Endothelial cell of umbilical vein (primary cell): ENCODE data around the gene NMT1. TPM values are rescaled to one million over a fixed set of nuclear protein-coding genes. Genes with fewer than 3 reads are reported as not detected.
A peak's percentile ranks its signal among the peaks of the same experiment; 100 is the strongest.

Experiments
- BruUV-seq: library from RNA; stranded (reverse); fragments of 400-500 nt; replicated peaks from 2 replicates; lab custom pipeline; 2021; lab: Mats Ljungman, UMichigan
- CTCF ChIA-PET: fragments of 300-600, 350-600 bp; sonication (Branson Sonifier 250); formaldehyde crosslinking; loops from one replicate; lab custom pipeline; 2021; ENCODE audit warnings: antibody characterized with exemption, inconsistent platforms; lab: Charles Lee
- POLR2A ChIA-PET: fragments of 300-600, 350-600 bp; sonication (Branson Sonifier 250); formaldehyde crosslinking; loops from one replicate; lab custom pipeline; 2021; ENCODE audit warnings: antibody characterized with exemption, inconsistent platforms; lab: Charles Lee
- DNase-seq: peaks from one replicate; pipeline ENCODE4 v3.0.0-alpha.2; 2011; ENCODE audit warnings: low read depth, low spot score
- FAIRE-seq: peaks from 2 replicates; lab custom pipeline; 2011; peaks lifted over from hg19 to GRCh38; lab: Jason Lieb, UNC
- H2AFZ ChIP-seq: 2 replicates; pipeline ENCODE4 v1.6.0; 2012; ENCODE audit warnings: low read depth, low read length, control low read depth, inconsistent platforms
- H3K27ac ChIP-seq: 2 replicates; pipeline ENCODE4 v1.5.1; 2011; ENCODE audit warnings: low read depth, mild to moderate bottlenecking, control low read depth, low read length, moderate library complexity; ENCODE audit not compliant: insufficient read depth
- H3K27me3 ChIP-seq, 2 experiments: 2 replicates each; pipeline versions ENCODE4 v1.6.0 to v1.6.1; 2011; ENCODE audit warnings: low read length in 2 of 2, mixed read lengths in 1 of 2; ENCODE audit not compliant: control insufficient read depth in 2 of 2, insufficient read depth in 2 of 2
- H3K36me3 ChIP-seq, 2 experiments: 2 replicates in 1 of 2; 3 replicates in 1 of 2; pipeline ENCODE4 v1.5.1; 2011; ENCODE audit warnings: low read length in 2 of 2, mild to moderate bottlenecking in 1 of 2, moderate library complexity in 1 of 2; ENCODE audit not compliant: control insufficient read depth in 2 of 2, insufficient read depth in 2 of 2; ENCODE audit errors: extremely low read depth in 1 of 2
- H3K4me1 ChIP-seq: 3 replicates; pipeline ENCODE4 v1.5.1; 2011; ENCODE audit warnings: mild to moderate bottlenecking, low read length; ENCODE audit not compliant: control insufficient read depth, insufficient read depth; ENCODE audit errors: extremely low read depth
- H3K4me2 ChIP-seq: 2 replicates; pipeline ENCODE4 v1.6.1; 2011; ENCODE audit warnings: low read length, control low read depth, mixed read lengths; ENCODE audit not compliant: insufficient read depth
- H3K4me3 ChIP-seq, 3 experiments: fragments of 200-600 bp in 1 of 3; sonication (generic), shearing (Covaris generic) in 1 of 3; replicated peaks in 1 of 3; 2 replicates each; pipeline ENCODE4 v1.5.1; 2011 to 2016; ENCODE audit warnings: control low read depth in 3 of 3, low read length in 3 of 3, mild to moderate bottlenecking in 2 of 3, inconsistent platforms in 1 of 3, low read depth in 1 of 3, moderate library complexity in 1 of 3; ENCODE audit not compliant: insufficient read depth in 1 of 3
- H3K79me2 ChIP-seq: 2 replicates; pipeline ENCODE4 v1.6.0; 2012; ENCODE audit warnings: low read length, inconsistent platforms; ENCODE audit not compliant: control insufficient read depth, insufficient read depth
- H3K9ac ChIP-seq: replicated peaks from 2 replicates; pipeline ENCODE3; 2011; ENCODE audit warnings: low read length, control low read depth; ENCODE audit not compliant: insufficient read depth; ENCODE audit errors: extremely low read depth
- H3K9me1 ChIP-seq: replicated peaks from 3 replicates; pipeline ENCODE4 v1.6.0; 2011; ENCODE audit warnings: mild to moderate bottlenecking, low read length; ENCODE audit not compliant: control insufficient read depth, insufficient read depth; ENCODE audit errors: extremely low read depth
- H3K9me3 ChIP-seq: replicated peaks from 2 replicates; pipeline ENCODE4 v1.5.1; 2012; ENCODE audit warnings: low read length, inconsistent platforms; ENCODE audit not compliant: control insufficient read depth, insufficient read depth
- H4K20me1 ChIP-seq: replicated peaks from 2 replicates; pipeline ENCODE3; 2011; ENCODE audit warnings: mild to moderate bottlenecking, low read length; ENCODE audit not compliant: control insufficient read depth, insufficient read depth; ENCODE audit errors: extremely low read depth
- CTCF ChIP-seq, 2 donors: IDR thresholded peaks; 1 replicate in 1 of 2; 2 replicates in 1 of 2; pipeline ENCODE4 v1.5.1; 2011; ENCODE audit warnings: low read length in 2 of 2, mild to moderate bottlenecking in 2 of 2, moderate library complexity in 2 of 2, control low read depth in 1 of 2, inconsistent platforms in 1 of 2, low read depth in 1 of 2; ENCODE audit not compliant: insufficient read depth in 1 of 2; ENCODE audit errors: extremely low read depth in 1 of 2
- FOS ChIP-seq: IDR thresholded peaks from 2 replicates; pipeline ENCODE4 v1.6.1; 2011; ENCODE audit warnings: mild to moderate bottlenecking, low read length, moderate library complexity, borderline replicate concordance; ENCODE audit not compliant: insufficient read depth
- dilution Hi-C: fragments of 300-500 bp; cut with MboI; formaldehyde crosslinking; loops from one replicate; pipeline ENCODE4 v1.15.0; 2019; ENCODE audit warnings: low sequenced_read_pairs; ENCODE audit not compliant: extremely low pct_ligation_motif_present
- intact Hi-C: fragments of 100-400 bp; cut with micrococcal nuclease; formaldehyde crosslinking; loops from one replicate; pipeline ENCODE4 v1.10.0; 2022
- polyA plus RNA-seq, 4 experiments: library from polyadenylated mRNA; depleted of rRNA in 3 of 4; stranded (reverse) in 3 of 4; unstranded in 1 of 4; fragments of >200 nt; gene quantifications; 2 replicates each; pipeline versions ENCODE4 v1.2.1 to v1.2.3, GENCODE V29; 2011 to 2012; ENCODE audit warnings: missing spikeins in 1 of 4
- total RNA-seq: library from RNA; stranded (reverse); gene quantifications from 2 replicates; pipeline ENCODE4 v1.2.3, GENCODE V29; 2021

Gene NMT1
- total and polyA plus RNA-seq, 2 donors (not counting 3 experiments of a cell fraction or from before 2014, with no cell fraction given) = 37.6 to 135 TPM

DNA sequence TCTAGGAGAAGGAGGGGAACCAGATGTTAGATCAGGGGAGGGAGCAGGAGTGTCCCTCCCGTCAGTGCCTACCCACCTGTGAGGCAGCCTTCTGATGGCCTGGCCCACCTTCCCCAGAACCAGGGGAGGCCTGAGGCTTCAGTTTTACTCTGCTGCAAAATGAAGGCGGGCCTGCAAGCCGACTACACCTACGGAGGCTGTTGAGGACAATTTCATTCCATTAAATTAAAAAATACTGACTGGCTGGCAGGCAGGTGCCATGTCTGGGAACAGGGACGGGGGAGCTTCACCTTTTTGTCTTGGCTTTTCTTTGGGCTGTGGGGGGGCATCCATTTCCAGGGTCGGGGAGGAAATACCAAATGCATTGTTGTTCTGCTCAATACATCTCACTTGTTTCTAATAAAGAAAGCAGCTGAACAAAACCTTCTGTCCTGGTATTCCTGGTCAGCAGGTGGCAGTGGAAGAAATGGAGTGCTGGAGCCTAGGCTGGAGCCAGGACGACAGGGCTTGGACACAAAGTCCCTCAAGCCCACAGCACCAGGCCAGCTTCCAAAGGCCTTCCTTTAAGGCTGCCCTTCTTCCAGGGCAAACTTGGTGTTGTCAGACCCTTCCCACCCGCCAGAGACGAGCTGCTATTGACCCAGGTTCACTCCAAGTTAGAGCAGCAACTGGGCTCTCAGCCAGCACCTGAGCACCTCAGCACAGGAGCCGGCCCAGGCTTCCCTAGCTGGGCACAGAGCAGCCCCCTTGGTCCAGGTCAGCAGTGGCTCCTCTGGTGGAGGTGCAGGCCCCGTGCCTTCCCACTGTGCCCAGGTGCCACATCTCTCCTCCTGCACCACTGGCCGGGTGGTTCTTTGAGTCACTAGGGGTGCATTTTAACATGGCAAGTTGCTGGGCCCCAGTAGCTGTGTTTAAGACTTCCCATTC, 47.7 kb downstream of the NMT1 start:
- H3K4me2 ChIP-seq = no peak overlapping the region
- H3K9ac ChIP-seq = no peak overlapping the region
- no TSS peak for BruUV-seq
- no peak overlapping the region for H2AFZ ChIP-seq
- DNase-seq = peak; percentile 47
- H3K9me1 ChIP-seq = no peaks in the 10 kb centered on the region
- H3K27ac ChIP-seq = no peak overlapping the region
- no peaks in the 10 kb centered on the region for H3K4me1 ChIP-seq
- H3K79me2 ChIP-seq = no peaks in the 10 kb centered on the region
- H4K20me1 ChIP-seq = no peaks in the 10 kb centered on the region
- no peaks in the 10 kb centered on the region for H3K9me3 ChIP-seq
- POLR2A ChIA-PET = interaction anchor here (0.5 kb wide), 1 partner anchor 17 kb away, joined by 5 read pairs; no protein-coding TSS in a partner anchor
- H3K36me3 ChIP-seq = peaks cover 19 to 35% of the 10 kb centered on the region in 2 experiments
- TF ChIP-seq CTCF (IDR thresholded peaks at IDR 0.05; ENCODE audit: extremely low read depth in 1 of 2, insufficient read depth in 1 of 2, low read depth in 1 of 2, low read length in 2 of 2) = peak; percentile 5 to 21
- TF ChIP-seq FOS = no peak
- no peak overlapping the region for H3K4me3 ChIP-seq
- FAIRE-seq = peak; percentile 75
- intact Hi-C loops (loop anchor here (1.0 kb wide), 1 partner anchor 23 kb away; the partner anchor contains the start of gene PLCD3), dilution Hi-C loops (no loop called here)
- CTCF ChIA-PET = interaction anchor here (0.8 to 3.5 kb wide), 10 partner anchors 9 to 329 kb away, joined by 3 to 61 read pairs (median 7); partner anchors contain the start of genes ACBD4 and PLCD3
- no peaks in the 10 kb centered on the region for H3K27me3 ChIP-seq
